ENCODE data around the gene WDR1. TPM values are rescaled to one million over a fixed set of nuclear protein-coding genes. Genes with fewer than 3 reads are reported as not detected.

WDR1 gene
- total and polyA plus RNA-seq, 2 donors (not counting 1 experiment from before 2014, with no cell fraction given), result 331 to 751 TPM

DNA sequence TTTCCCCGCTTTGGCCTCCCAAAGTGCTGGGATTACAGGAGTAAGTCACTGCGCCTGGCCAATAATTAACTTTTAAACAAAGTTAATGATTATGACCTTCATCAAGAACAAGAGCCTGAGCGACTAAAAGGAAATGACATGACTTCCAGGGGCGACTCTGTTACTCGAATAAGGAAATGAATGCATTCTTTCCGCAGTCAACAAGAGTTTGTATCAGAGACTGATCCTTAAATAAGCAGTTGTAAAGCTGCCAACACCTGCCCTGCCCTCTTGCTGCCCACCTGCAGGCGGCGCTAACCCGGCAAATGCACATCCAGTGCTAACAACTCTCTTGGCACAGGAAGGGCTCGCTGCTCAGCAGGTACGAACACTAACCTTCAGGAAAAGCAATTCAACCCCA is 27.3 kb downstream of the WDR1 start:
- Histone ChIP-seq H3K27ac (ENCODE audit: insufficient read depth, low read length) (no peak overlapping the region), H3K79me2 (ENCODE audit: control insufficient read depth, insufficient read depth, low read length) (peaks cover 94% of the 10 kb centered on the region), H3K36me3 (ENCODE audit: control insufficient read depth, insufficient read depth, low read length) (peaks cover 70% of the 10 kb centered on the region), H3K4me3 (replicated peaks in 1 of 4; ENCODE audit: control extremely low read depth in 1 of 4, insufficient read depth in 1 of 4, low read depth in 3 of 4, low read length in 4 of 4) (no peak overlapping the region), H2AFZ (ENCODE audit: low read length) (no peak overlapping the region), H4K20me1 (ENCODE audit: control insufficient read depth, extremely low read depth, insufficient read depth, low read length) (no peaks in the 10 kb centered on the region), H3K4me1 (ENCODE audit: control insufficient read depth, extremely low read depth, insufficient read depth, low read length) (peaks cover 18% of the 10 kb centered on the region), H3K27me3 (ENCODE audit: control insufficient read depth, insufficient read depth, low read length) (no peaks in the 10 kb centered on the region), H3K9ac (ENCODE audit: insufficient read depth, low read length) (no peak overlapping the region), H3K4me2 (ENCODE audit: extremely low read depth, insufficient read depth, low read length) (no peak overlapping the region), H3K9me3 (ENCODE audit: control insufficient read depth, insufficient read depth, low read depth, low read length) (no peaks in the 10 kb centered on the region)
- DNase-seq (ENCODE audit: low read depth in 2 of 2), result no peak
- no peak for TF ChIP-seq EZH2 (IDR thresholded peaks at IDR 0.05; ENCODE audit: low read length, missing control alignments)
- TF ChIP-seq, protein P1, sequence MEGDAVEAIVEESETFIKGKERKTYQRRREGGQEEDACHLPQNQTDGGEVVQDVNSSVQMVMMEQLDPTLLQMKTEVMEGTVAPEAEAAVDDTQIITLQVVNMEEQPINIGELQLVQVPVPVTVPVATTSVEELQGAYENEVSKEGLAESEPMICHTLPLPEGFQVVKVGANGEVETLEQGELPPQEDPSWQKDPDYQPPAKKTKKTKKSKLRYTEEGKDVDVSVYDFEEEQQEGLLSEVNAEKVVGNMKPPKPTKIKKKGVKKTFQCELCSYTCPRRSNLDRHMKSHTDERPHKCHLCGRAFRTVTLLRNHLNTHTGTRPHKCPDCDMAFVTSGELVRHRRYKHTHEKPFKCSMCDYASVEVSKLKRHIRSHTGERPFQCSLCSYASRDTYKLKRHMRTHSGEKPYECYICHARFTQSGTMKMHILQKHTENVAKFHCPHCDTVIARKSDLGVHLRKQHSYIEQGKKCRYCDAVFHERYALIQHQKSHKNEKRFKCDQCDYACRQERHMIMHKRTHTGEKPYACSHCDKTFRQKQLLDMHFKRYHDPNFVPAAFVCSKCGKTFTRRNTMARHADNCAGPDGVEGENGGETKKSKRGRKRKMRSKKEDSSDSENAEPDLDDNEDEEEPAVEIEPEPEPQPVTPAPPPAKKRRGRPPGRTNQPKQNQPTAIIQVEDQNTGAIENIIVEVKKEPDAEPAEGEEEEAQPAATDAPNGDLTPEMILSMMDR (conservative IDR thresholded peaks at IDR 0.05 in 1 of 2, IDR thresholded peaks at IDR 0.05 in 1 of 2; ENCODE audit: low read depth in 1 of 2, low read length in 2 of 2), result peak in 1 of 2 donors; percentile 35

DNA sequence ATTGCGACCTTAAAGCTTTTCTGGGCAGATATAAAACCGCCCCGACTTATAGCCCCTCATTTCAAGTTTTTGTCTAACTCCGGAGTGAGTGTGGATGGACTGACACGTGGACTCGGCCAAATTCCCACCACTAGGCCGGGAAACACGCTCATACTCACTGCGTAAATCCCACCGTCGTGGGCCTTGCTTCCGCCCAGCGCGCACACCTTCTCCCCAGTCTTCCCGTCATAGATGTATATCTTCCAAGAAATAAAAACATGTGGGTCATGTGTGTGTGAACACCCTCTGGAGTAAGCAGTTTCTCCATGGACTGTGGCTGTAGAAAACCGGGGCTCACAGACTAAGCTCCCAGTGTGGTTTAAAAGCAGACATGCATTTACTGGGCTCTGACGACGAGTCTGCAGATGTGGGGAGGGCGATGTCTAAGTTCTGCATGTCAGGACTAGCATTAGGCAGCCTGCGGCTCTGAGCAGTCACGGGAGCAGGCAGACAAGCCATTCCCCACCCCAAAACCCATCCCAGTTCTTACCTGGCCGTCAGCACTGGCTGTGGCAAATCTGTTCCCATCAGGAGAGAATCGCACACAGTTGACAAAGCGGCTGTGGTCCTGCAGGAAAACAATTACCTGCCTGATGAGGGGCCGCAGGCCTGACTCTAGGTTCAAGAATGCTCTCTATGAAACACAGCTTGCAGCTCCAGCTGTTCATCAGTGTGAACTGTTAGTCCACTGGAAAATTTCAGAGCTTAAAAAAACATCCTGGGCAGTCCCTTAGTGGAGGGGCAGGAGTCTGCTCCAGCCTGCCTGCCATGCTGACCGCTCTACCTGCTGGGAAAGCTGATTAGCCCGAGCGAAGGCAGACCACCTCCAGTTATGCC is 28.2 kb downstream of the WDR1 start:
- Histone ChIP-seq H3K79me2 (ENCODE audit: control insufficient read depth, insufficient read depth, low read length) (peaks cover 91% of the 10 kb centered on the region), H3K27ac (ENCODE audit: insufficient read depth, low read length) (no peak overlapping the region), H2AFZ (ENCODE audit: low read length) (no peak overlapping the region), H3K9ac (ENCODE audit: insufficient read depth, low read length) (no peak overlapping the region), H3K36me3 (ENCODE audit: control insufficient read depth, insufficient read depth, low read length) (peaks cover 76% of the 10 kb centered on the region), H3K9me3 (ENCODE audit: control insufficient read depth, insufficient read depth, low read depth, low read length) (no peaks in the 10 kb centered on the region), H3K4me2 (ENCODE audit: extremely low read depth, insufficient read depth, low read length) (no peak overlapping the region), H3K27me3 (ENCODE audit: control insufficient read depth, insufficient read depth, low read length) (no peaks in the 10 kb centered on the region), H3K4me1 (ENCODE audit: control insufficient read depth, extremely low read depth, insufficient read depth, low read length) (peaks cover 8% of the 10 kb centered on the region), H3K4me3 (replicated peaks in 1 of 4; ENCODE audit: control extremely low read depth in 1 of 4, insufficient read depth in 1 of 4, low read depth in 3 of 4, low read length in 4 of 4) (no peak overlapping the region), H4K20me1 (ENCODE audit: control insufficient read depth, extremely low read depth, insufficient read depth, low read length) (no peaks in the 10 kb centered on the region)
- TF ChIP-seq, protein P1 (conservative IDR thresholded peaks at IDR 0.05 in 1 of 2, IDR thresholded peaks at IDR 0.05 in 1 of 2; ENCODE audit: low read depth in 1 of 2, low read length in 2 of 2), result no peak
- TF ChIP-seq EZH2 (IDR thresholded peaks at IDR 0.05; ENCODE audit: low read length, missing control alignments), result no peak
- DNase-seq (ENCODE audit: low read depth in 2 of 2), result no peak

DNA sequence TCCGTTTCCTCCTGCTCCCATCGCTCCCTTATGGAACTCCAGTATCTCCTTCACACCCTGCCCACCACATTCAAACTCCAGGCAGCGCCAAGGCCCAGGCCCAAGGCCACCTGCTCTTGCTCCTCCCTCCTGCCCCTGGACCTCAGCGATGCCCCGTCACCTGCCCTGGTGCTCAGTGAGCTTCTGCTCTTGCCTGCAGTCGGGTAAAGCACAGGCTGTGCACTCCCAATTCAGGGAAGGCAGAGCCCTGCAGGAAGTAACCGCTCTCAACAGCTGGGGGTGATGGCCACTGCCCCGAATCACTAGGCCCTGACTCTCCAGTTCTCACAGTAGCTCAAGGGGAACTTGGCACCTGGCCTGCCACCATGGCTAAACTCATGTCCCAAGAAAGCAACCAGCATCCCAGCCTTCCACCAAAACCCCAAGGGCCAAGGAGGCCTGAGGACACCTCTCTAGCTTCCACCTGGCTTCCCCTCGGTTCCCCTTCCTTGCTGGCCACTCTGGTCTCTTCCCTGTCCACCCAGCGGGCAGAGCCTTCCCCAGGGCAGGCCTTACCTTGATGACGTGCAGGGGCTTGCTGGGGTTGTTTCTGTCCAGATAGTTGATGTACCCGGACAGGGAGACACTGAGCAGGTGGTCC is 29.3 kb downstream of the WDR1 start:
- H3K4me2 ChIP-seq (ENCODE audit: extremely low read depth, insufficient read depth, low read length), result no peak overlapping the region
- no peaks in the 10 kb centered on the region for H3K9me3 ChIP-seq (ENCODE audit: control insufficient read depth, insufficient read depth, low read depth, low read length)
- H3K4me3 ChIP-seq (replicated peaks in 1 of 4; ENCODE audit: control extremely low read depth in 1 of 4, insufficient read depth in 1 of 4, low read depth in 3 of 4, low read length in 4 of 4), result no peak overlapping the region
- no peaks in the 10 kb centered on the region for H3K27me3 ChIP-seq (ENCODE audit: control insufficient read depth, insufficient read depth, low read length)
- no peaks in the 10 kb centered on the region for H4K20me1 ChIP-seq (ENCODE audit: control insufficient read depth, extremely low read depth, insufficient read depth, low read length)
- no peaks in the 10 kb centered on the region for H3K4me1 ChIP-seq (ENCODE audit: control insufficient read depth, extremely low read depth, insufficient read depth, low read length)
- peaks cover 88% of the 10 kb centered on the region for H3K79me2 ChIP-seq (ENCODE audit: control insufficient read depth, insufficient read depth, low read length)
- no peak overlapping the region for H3K27ac ChIP-seq (ENCODE audit: insufficient read depth, low read length)
- no peak overlapping the region for H3K9ac ChIP-seq (ENCODE audit: insufficient read depth, low read length)
- TF ChIP-seq EZH2 (IDR thresholded peaks at IDR 0.05; ENCODE audit: low read length, missing control alignments), result no peak
- TF ChIP-seq, protein P1 (conservative IDR thresholded peaks at IDR 0.05 in 1 of 2, IDR thresholded peaks at IDR 0.05 in 1 of 2; ENCODE audit: low read depth in 1 of 2, low read length in 2 of 2), result no peak
- DNase-seq (ENCODE audit: low read depth in 2 of 2), result no peak
- H2AFZ ChIP-seq (ENCODE audit: low read length), result no peak overlapping the region
- peaks cover 76% of the 10 kb centered on the region for H3K36me3 ChIP-seq (ENCODE audit: control insufficient read depth, insufficient read depth, low read length)
